ENCODE data around the gene TNFRSF14.

DNA sequence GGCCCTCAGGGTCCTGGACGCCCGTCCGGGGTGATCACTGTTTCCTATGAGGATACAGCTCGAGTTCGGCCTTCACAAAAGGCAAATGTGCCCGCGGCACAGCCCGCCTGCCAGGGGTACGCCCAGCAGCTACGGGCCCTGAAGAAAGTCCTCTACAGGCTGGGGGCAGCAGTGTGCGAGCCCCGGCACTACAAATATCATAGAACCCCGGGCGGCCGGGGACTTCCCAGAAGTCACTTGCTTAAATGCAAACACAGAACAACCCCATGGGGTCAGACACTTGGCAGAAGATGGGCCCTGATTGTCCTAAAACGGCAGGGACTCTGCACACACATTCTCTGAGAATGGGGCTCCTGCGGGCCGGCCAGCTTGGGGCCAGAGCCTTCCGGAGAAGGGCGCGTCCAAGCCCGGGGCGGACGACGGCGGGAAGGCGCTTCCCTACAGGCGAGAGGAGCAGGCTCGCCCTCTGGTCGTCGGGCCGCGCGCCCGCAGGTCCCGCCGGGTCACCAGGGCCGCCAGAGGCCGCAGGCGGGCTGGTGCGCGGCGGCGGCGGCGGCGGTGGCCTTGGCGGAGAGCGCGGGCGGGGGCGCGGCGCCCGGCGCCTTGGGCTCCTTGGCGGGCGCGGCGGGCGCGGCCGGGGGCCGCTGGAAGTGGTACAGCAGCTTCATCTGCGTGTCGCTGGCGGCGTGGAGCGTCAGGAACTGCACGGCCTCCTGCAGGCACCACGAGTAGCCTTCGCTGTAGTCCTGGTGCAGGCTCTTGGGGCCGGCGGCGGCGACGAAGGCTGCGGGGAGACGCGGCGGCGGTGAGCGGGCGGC, 27.0 kb upstream of the TNFRSF14 start:
- TF ChIP-seq GATA2 (IDR thresholded peaks at IDR 0.05; ENCODE audit: low read depth, low read length) (no peak), GATA3 (IDR thresholded peaks at IDR 0.05; ENCODE audit: low read depth, low read length) (no peak)
